ENCODE results near the gene CREB5. TPM values are rescaled to one million over a fixed set of nuclear protein-coding genes. Genes with fewer than 3 reads are reported as not detected.
"Not testable (repeated sequence)": the region's sequence is repeated elsewhere in the genome, so short reads cannot be mapped to it uniquely, and the experiment has no call there.

The CREB5 gene
- total RNA-seq, 1 experiment from 2014 or later, result 2.1 TPM

DNA sequence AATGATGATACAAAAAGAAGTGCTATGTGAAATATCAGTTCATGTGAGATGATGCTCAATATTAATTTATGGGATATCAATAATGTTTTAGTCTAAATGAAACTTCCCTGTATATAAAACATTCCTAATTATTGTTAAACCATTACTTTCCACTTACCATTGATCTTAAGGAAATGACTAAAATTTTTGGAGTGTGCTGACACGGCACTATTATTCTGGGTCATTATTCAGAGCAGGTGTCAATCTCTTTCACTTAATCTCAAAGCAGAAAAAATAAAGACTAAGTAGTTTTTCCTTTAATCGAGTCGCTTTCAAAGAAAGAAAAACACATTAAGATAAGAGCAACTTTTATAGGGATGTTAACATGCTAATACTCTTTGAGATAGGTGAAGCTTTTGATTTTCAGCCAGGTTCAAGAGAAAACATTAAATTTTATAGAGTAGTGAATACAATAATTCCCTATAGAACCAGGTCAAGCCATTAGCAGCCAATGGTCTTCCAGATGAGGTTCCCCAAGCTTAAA lies 11.4 kb upstream of the CREB5 start:
- no peak overlapping the region for H3K27ac ChIP-seq
- ChIA-PET POLR2A (ENCODE audit: unreplicated experiment) (no interaction called here), CTCF (no interaction called here)
- H4K20me1 ChIP-seq (ENCODE audit: insufficient read depth), result no peaks in the 10 kb centered on the region
- BruUV-seq (replicated peaks), result no TSS peak
- DNase-seq, result no peak
- H3K36me3 ChIP-seq (ENCODE audit: low read depth), result no peaks in the 10 kb centered on the region
- no peaks in the 10 kb centered on the region for H3K79me2 ChIP-seq (ENCODE audit: low read depth)
- no peak overlapping the region for H3K4me2 ChIP-seq
- H2AFZ ChIP-seq, result no peak overlapping the region
- H3F3A ChIP-seq (ENCODE audit: insufficient read depth, low read depth), result 0 out of 2 replicates have a peak, but pooled peaks cover under 1% of the 10 kb centered on the region
- H3K4me1 ChIP-seq (replicated peaks; ENCODE audit: insufficient read depth), result peaks cover 3% of the 10 kb centered on the region
- intact Hi-C loops (cut with micrococcal nuclease; ENCODE audit: unreplicated experiment), result no loop called here
- no peaks in the 10 kb centered on the region for H3K9me3 ChIP-seq (ENCODE audit: insufficient read depth, low read depth)
- no peak overlapping the region for H3K4me3 ChIP-seq
- TF ChIP-seq EZH2 (IDR thresholded peaks at IDR 0.05; ENCODE audit: low read depth), result no peak
- TF ChIP-seq, protein P1, sequence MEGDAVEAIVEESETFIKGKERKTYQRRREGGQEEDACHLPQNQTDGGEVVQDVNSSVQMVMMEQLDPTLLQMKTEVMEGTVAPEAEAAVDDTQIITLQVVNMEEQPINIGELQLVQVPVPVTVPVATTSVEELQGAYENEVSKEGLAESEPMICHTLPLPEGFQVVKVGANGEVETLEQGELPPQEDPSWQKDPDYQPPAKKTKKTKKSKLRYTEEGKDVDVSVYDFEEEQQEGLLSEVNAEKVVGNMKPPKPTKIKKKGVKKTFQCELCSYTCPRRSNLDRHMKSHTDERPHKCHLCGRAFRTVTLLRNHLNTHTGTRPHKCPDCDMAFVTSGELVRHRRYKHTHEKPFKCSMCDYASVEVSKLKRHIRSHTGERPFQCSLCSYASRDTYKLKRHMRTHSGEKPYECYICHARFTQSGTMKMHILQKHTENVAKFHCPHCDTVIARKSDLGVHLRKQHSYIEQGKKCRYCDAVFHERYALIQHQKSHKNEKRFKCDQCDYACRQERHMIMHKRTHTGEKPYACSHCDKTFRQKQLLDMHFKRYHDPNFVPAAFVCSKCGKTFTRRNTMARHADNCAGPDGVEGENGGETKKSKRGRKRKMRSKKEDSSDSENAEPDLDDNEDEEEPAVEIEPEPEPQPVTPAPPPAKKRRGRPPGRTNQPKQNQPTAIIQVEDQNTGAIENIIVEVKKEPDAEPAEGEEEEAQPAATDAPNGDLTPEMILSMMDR (conservative IDR thresholded peaks at IDR 0.05), result no peak
- H3K27me3 ChIP-seq (ENCODE audit: insufficient read depth, low read depth), result no peaks in the 10 kb centered on the region
- H3K9me2 ChIP-seq (ENCODE audit: insufficient read depth), result no peaks in the 10 kb centered on the region

DNA sequence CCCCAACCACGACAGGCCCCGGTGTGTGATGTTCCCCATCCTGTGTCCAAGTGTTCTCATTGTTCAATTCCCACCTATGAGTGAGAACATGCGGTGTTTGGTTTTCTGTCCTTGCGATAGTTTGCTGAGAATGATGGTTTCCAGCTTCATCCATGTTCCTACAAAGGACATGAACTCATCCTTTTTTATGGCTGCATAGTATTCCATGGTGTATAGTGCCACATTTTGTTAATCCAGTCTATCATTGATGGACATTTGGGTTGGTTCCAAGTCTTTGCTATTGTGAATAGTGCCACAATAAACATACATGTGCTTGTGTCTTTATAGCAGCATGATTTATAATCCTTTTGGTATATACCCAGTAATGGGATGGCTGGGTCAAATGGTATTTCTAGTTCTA lies 10.8 kb upstream of the CREB5 start:
- CTCF ChIA-PET; intact Hi-C loops (cut with micrococcal nuclease; ENCODE audit: unreplicated experiment): not testable (repeated sequence)

DNA sequence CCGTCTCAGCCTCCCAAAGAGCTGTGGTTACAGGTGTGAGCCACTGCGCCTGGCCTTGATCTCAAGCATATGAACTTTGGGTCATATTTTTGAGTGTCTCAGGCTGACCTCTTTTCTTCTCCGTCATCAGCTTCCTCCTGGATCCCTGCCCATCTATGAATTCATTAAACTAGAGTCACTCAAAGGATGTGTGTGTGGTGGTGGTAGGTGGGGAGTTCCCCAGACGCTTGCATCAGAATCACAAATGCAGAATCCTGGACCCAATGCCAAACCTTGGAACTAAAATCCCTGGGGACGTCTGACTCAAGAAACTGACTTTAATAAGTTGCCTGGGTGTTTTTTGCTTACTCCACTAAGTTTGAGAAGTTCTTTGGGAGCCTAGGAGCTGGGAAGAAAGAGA lies 6.7 kb upstream of the CREB5 start:
- TF ChIP-seq, protein P1 (conservative IDR thresholded peaks at IDR 0.05), result no peak
- no peak for TF ChIP-seq EZH2 (IDR thresholded peaks at IDR 0.05; ENCODE audit: low read depth)
- no peaks in the 10 kb centered on the region for H4K20me1 ChIP-seq (ENCODE audit: insufficient read depth)
- H3K9me3 ChIP-seq (ENCODE audit: insufficient read depth, low read depth), result no peaks in the 10 kb centered on the region
- intact Hi-C loops (cut with micrococcal nuclease; ENCODE audit: unreplicated experiment), result no loop called here
- no peaks in the 10 kb centered on the region for H3K79me2 ChIP-seq (ENCODE audit: low read depth)
- peak in 1 of 2 experiments; percentile 81 for DNase-seq
- H3K36me3 ChIP-seq (ENCODE audit: low read depth), result no peaks in the 10 kb centered on the region
- POLR2A ChIA-PET (ENCODE audit: unreplicated experiment), result no interaction called here
- BruUV-seq (replicated peaks), result no TSS peak
- H2AFZ ChIP-seq, result no peak overlapping the region
- no peaks in the 10 kb centered on the region for H3K9me2 ChIP-seq (ENCODE audit: insufficient read depth)
- peaks cover 12% of the 10 kb centered on the region for H3K4me1 ChIP-seq (replicated peaks; ENCODE audit: insufficient read depth)
- peak overlapping the region; percentile 17; the same call in 1 of the 2 replicates for H3K4me2 ChIP-seq
- peak overlapping the region; percentile 55 for H3K27ac ChIP-seq
- H3K27me3 ChIP-seq (ENCODE audit: insufficient read depth, low read depth), result no peaks in the 10 kb centered on the region
- peaks cover 22% of the 10 kb centered on the region for H3F3A ChIP-seq (ENCODE audit: insufficient read depth, low read depth)
- H3K4me3 ChIP-seq, result no peak overlapping the region
- CTCF ChIA-PET, result no interaction called here

More for the DNA sequence above, 10.8 kb upstream of the CREB5 start:
- H3K4me3 ChIP-seq; H3K27me3 ChIP-seq (ENCODE audit: insufficient read depth, low read depth); POLR2A ChIA-PET (ENCODE audit: unreplicated experiment); DNase-seq; H3K4me1 ChIP-seq (replicated peaks; ENCODE audit: insufficient read depth); H3K9me2 ChIP-seq (ENCODE audit: insufficient read depth); H3K36me3 ChIP-seq (ENCODE audit: low read depth); H3K27ac ChIP-seq; H3K4me2 ChIP-seq; H4K20me1 ChIP-seq (ENCODE audit: insufficient read depth); BruUV-seq (replicated peaks); H3K9me3 ChIP-seq (ENCODE audit: insufficient read depth, low read depth); H3F3A ChIP-seq (ENCODE audit: insufficient read depth, low read depth); H3K79me2 ChIP-seq (ENCODE audit: low read depth); H2AFZ ChIP-seq: not testable (repeated sequence)

DNA sequence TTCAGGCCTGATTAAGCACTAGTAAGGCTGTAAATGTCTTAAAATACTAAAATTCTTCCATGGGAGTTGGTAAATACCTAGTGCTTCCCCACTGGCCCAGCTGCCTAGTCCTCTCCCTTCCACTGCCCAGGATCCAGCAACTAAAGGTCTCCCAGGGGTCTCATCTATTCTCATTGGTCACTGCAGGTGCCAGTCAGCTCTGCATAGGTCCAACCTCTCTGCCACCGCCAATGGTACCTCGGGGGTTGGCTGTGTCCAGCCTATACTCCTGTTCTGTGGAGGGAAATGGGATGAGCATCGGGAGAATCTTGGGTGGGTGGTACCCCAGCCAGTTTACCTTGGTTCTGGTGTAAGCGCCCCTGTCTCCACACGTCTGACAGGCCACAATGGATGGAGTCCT lies 6.1 kb upstream of the CREB5 start:
- Histone ChIP-seq H3K4me1 (replicated peaks; ENCODE audit: insufficient read depth) (peaks cover 12% of the 10 kb centered on the region), H3K4me2 (peak overlapping the region; percentile 17; the same call in 1 of the 2 replicates), H2AFZ (no peak overlapping the region), H3K79me2 (ENCODE audit: low read depth) (no peaks in the 10 kb centered on the region), H3K27ac (peak overlapping the region; percentile 55), H4K20me1 (ENCODE audit: insufficient read depth) (no peaks in the 10 kb centered on the region), H3F3A (ENCODE audit: insufficient read depth, low read depth) (peaks cover 22% of the 10 kb centered on the region), H3K36me3 (ENCODE audit: low read depth) (no peaks in the 10 kb centered on the region), H3K9me3 (ENCODE audit: insufficient read depth, low read depth) (no peaks in the 10 kb centered on the region), H3K9me2 (ENCODE audit: insufficient read depth) (no peaks in the 10 kb centered on the region), H3K27me3 (ENCODE audit: insufficient read depth, low read depth) (no peaks in the 10 kb centered on the region), H3K4me3 (no peak overlapping the region)
- DNase-seq, result no peak
- no TSS peak for BruUV-seq (replicated peaks)
- ChIA-PET POLR2A (ENCODE audit: unreplicated experiment) (no interaction called here), CTCF (no interaction called here)
- intact Hi-C loops (cut with micrococcal nuclease; ENCODE audit: unreplicated experiment), result no loop called here
- TF ChIP-seq, protein P1 (conservative IDR thresholded peaks at IDR 0.05), result no peak
- no peak for TF ChIP-seq EZH2 (IDR thresholded peaks at IDR 0.05; ENCODE audit: low read depth)
